Measurements from ENCODE around the gene SSC4D. TPM values are rescaled to one million over a fixed set of nuclear protein-coding genes. Genes with fewer than 3 reads are reported as not detected.
"Not testable (repeated sequence)": the region's sequence is repeated elsewhere in the genome, so short reads cannot be mapped to it uniquely, and the experiment has no call there.

SSC4D gene
- total RNA-seq, 4 donors from 2014 or later = 0.39 to 0.66 (median 0.46) TPM; not detected in 1

- DNase-seq (ENCODE audit: extremely low spot score) = peak; percentile 82
- H3K36me3 ChIP-seq; H3K27me3 ChIP-seq; H3K27ac ChIP-seq (replicated peaks in 1 of 4); intact Hi-C loops (cut with DNase I); H3K4me3 ChIP-seq; H3K4me1 ChIP-seq; H3K9me3 ChIP-seq: not testable (repeated sequence)
- 0% methylated on average over 1 of the region's 2 CpGs for WGBS
- peak; percentile 25 to 58 (median 54) for TF ChIP-seq CTCF (IDR thresholded peaks at IDR 0.05)
Observed at GRCh38 chr7:76437873-76438272, 28.4 kb upstream of the SSC4D start.

GRCh38 chr7:76430836-76431235 is 21.3 kb upstream of the SSC4D start:
- Histone ChIP-seq H3K36me3 (no peaks in the 10 kb centered on the region), H3K4me3 (no peak overlapping the region), H3K27me3 (no peaks in the 10 kb centered on the region), H3K4me1 (no peaks in the 10 kb centered on the region), H3K27ac (replicated peaks in 1 of 4) (no peak overlapping the region), H3K9me3 (no peaks in the 10 kb centered on the region)
- intact Hi-C loops (cut with DNase I) = no loop called here
- WGBS = 100% methylated on average over 3 of the region's 3 CpGs
- TF ChIP-seq CTCF (IDR thresholded peaks at IDR 0.05) = no peak
- TF ChIP-seq POLR2AphosphoS5 (IDR thresholded peaks at IDR 0.05) = no peak
- no peak for TF ChIP-seq EP300 (IDR thresholded peaks at IDR 0.05)
- no peak for TF ChIP-seq POLR2A (IDR thresholded peaks at IDR 0.05; ENCODE audit: low read depth)
- DNase-seq (ENCODE audit: extremely low spot score) = no peak

- Histone ChIP-seq H3K36me3 (no peaks in the 10 kb centered on the region), H3K4me3 (no peak overlapping the region), H3K9me3 (no peaks in the 10 kb centered on the region), H3K27ac (replicated peaks in 1 of 4) (no peak overlapping the region), H3K4me1 (no peaks in the 10 kb centered on the region), H3K27me3 (peaks cover 0 to 4% (median 0%) of the 10 kb centered on the region in 4 donors)
- intact Hi-C loops (cut with DNase I) = no loop called here
- TF ChIP-seq CTCF (IDR thresholded peaks at IDR 0.05) (no peak), EP300 (IDR thresholded peaks at IDR 0.05) (no peak), POLR2AphosphoS5 (IDR thresholded peaks at IDR 0.05) (no peak), POLR2A (IDR thresholded peaks at IDR 0.05; ENCODE audit: low read depth) (no peak)
- DNase-seq (ENCODE audit: extremely low spot score) = peak; percentile 64
- 95% methylated on average over 9 of the region's 9 CpGs for WGBS
Observed at GRCh38 chr7:76430211-76430610, 20.7 kb upstream of the SSC4D start.

- H3K4me1 ChIP-seq = no peaks in the 10 kb centered on the region
- H3K27me3 ChIP-seq = peaks cover 0 to 13% (median 0%) of the 10 kb centered on the region in 4 donors
- no peaks in the 10 kb centered on the region for H3K9me3 ChIP-seq
- H3K27ac ChIP-seq (replicated peaks in 1 of 4) = no peak overlapping the region
- H3K36me3 ChIP-seq = no peaks in the 10 kb centered on the region
- DNase-seq (ENCODE audit: extremely low spot score) = no peak
- TF ChIP-seq POLR2AphosphoS5 (IDR thresholded peaks at IDR 0.05) (no peak), EP300 (IDR thresholded peaks at IDR 0.05) (no peak), CTCF (IDR thresholded peaks at IDR 0.05) (no peak), POLR2A (IDR thresholded peaks at IDR 0.05; ENCODE audit: low read depth) (no peak)
- WGBS = 78% methylated on average over 13 of the region's 18 CpGs
- intact Hi-C loops (cut with DNase I) = no loop called here
- no peak overlapping the region for H3K4me3 ChIP-seq
Observed at GRCh38 chr7:76428868-76429805, 19.6 kb upstream of the SSC4D start.
